ENCODE results near the gene TYRP1.
A peak's percentile ranks its signal among the peaks of the same experiment; 100 is the strongest.

TYRP1 gene

GRCh38 chr9:12737871-12738270 is 44.7 kb downstream of the TYRP1 start:
- DNase-seq = peak; percentile 47

GRCh38 chr9:12739014-12739652 is 45.9 kb downstream of the TYRP1 start:
- DNase-seq = peak; percentile 24

GRCh38 chr9:12740845-12741244 is 47.7 kb downstream of the TYRP1 start:
- DNase-seq = no peak

GRCh38 chr9:12748016-12748415 is 54.8 kb downstream of the TYRP1 start:
- no peak for DNase-seq

- DNase-seq = no peak
Observed at GRCh38 chr9:12748954-12749353, 55.8 kb downstream of the TYRP1 start.

GRCh38 chr9:12753931-12754330 is 60.7 kb downstream of the TYRP1 start:
- no peak for DNase-seq

GRCh38 chr9:12759761-12760160 is 66.6 kb downstream of the TYRP1 start:
- DNase-seq = no peak

Measured in DMS 273 treated with DMSO at 0.1 percent for 48 hours (cell line).